ENCODE measurements around the gene KRT82.

Gene KRT82

DNA sequence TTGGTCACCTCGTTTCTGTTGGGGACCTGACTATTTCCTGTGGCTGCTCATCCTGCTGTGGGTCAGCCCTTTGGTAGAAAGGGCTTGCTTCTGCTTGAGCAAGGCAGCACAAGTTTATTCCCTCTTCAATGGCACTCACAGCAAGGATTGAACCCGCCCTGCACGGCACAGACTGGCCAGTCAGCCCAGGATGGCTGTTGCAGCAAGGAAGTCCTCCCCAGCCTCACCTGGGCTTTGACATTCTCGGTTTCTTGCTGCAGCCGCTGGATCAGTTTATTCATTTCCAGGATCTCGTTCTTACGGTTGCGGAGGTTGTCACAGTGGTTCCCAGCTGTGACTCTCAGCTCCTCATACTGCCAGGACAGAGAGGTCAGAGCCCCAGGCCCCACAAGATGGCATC is 9.5 kb downstream of the KRT82 start:
- WGBS (ENCODE audit: insufficient coverage, insufficient read length): no CpG with 5 or more reads among the region's 8 CpGs
- Histone ChIP-seq H3K4me3 (ENCODE audit: low read length) (no peak overlapping the region), H3K4me1 (ENCODE audit: control insufficient read depth, insufficient read depth, low read length) (no peaks in the 10 kb centered on the region; the same call in 1 of the 2 replicates), H3K9me3 (ENCODE audit: control insufficient read depth, insufficient read depth, low read length) (no peaks in the 10 kb centered on the region), H3K27me3 (ENCODE audit: control insufficient read depth, insufficient read depth, low read length) (no peaks in the 10 kb centered on the region), H3K36me3 (ENCODE audit: control insufficient read depth, insufficient read depth, low read length) (no peaks in the 10 kb centered on the region), H3K27ac (ENCODE audit: low read length) (no peak overlapping the region)
- no peak for DNase-seq (ENCODE audit: low read depth, low spot score)

DNA sequence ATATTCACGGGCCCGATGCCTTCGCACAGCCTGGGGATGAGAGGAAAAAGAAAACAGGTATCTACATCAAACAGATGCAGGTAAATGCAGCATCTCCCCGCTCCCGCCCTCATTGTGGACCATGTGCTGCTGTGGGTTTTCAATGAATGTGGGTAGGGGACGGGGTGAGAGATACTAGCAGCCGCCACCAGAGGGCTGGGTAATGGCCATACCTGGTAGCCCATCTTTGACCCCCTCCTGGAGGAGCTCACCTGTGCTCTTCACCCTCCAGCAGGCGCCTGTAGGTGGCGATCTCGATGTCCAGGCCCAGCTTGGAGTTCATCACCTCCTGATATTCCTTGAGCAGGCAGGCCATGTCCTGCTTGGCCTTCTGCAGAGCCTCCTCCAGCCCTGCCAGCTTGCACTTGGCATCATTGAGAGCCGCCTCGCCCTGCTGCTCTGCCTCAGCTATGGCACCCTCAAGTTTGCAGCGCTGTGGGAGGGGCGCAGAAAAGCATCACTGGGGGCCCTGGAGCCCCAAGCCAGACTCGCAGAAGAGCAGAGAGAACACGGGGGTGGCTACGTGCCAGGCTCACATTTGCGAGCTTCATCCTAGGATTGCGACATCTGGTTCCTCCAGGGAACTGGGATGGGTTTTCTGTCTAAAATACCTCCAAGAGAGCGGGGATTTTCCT is 10.2 kb downstream of the KRT82 start:
- H3K27ac ChIP-seq (ENCODE audit: low read length): no peak overlapping the region
- no CpG with 5 or more reads among the region's 20 CpGs for WGBS (ENCODE audit: insufficient coverage, insufficient read length)
- H3K27me3 ChIP-seq (ENCODE audit: control insufficient read depth, insufficient read depth, low read length): no peaks in the 10 kb centered on the region
- DNase-seq (ENCODE audit: low read depth, low spot score): peak; percentile 77
- H3K36me3 ChIP-seq (ENCODE audit: control insufficient read depth, insufficient read depth, low read length): no peaks in the 10 kb centered on the region
- H3K9me3 ChIP-seq (ENCODE audit: control insufficient read depth, insufficient read depth, low read length): no peaks in the 10 kb centered on the region
- no peak overlapping the region for H3K4me3 ChIP-seq (ENCODE audit: low read length)
- no peaks in the 10 kb centered on the region; the same call in 1 of the 2 replicates for H3K4me1 ChIP-seq (ENCODE audit: control insufficient read depth, insufficient read depth, low read length)

DNA sequence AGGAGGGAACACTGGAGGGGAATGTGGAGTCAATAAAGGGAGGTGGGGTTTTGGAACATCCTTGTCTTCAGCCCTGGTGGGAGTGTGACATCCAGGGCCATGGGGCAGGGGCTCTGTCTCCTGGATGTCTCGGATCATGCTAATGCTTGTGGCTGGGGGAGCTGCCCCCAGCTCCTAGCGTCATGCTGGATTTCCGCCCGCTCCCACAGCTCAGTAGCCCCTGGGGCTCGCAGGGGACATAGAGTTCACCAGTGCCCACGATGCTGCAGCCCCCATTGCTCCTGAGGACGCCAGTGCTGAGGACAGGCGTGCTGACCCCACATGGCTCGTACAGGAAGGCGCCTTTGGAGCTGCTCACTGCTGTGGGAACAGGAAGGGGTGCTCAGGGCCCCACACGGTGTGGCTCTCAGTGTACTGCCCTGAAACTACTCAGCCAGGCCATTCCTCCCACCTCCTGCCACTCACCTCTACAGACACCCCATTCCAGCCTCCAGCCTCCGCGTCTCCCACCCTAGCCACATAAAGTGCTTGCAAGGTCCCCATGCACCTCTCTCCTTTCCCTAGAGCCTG is 11.2 kb downstream of the KRT82 start:
- WGBS (ENCODE audit: insufficient coverage, insufficient read length): no CpG with 5 or more reads among the region's 13 CpGs
- Histone ChIP-seq H3K4me3 (ENCODE audit: low read length) (no peak overlapping the region; the same call in 1 of the 2 replicates), H3K4me1 (ENCODE audit: control insufficient read depth, insufficient read depth, low read length) (no peaks in the 10 kb centered on the region; the same call in 1 of the 2 replicates), H3K9me3 (ENCODE audit: control insufficient read depth, insufficient read depth, low read length) (no peaks in the 10 kb centered on the region), H3K27me3 (ENCODE audit: control insufficient read depth, insufficient read depth, low read length) (no peaks in the 10 kb centered on the region), H3K36me3 (ENCODE audit: control insufficient read depth, insufficient read depth, low read length) (no peaks in the 10 kb centered on the region), H3K27ac (ENCODE audit: low read length) (no peak overlapping the region)
- DNase-seq (ENCODE audit: low read depth, low spot score): no peak

DNA sequence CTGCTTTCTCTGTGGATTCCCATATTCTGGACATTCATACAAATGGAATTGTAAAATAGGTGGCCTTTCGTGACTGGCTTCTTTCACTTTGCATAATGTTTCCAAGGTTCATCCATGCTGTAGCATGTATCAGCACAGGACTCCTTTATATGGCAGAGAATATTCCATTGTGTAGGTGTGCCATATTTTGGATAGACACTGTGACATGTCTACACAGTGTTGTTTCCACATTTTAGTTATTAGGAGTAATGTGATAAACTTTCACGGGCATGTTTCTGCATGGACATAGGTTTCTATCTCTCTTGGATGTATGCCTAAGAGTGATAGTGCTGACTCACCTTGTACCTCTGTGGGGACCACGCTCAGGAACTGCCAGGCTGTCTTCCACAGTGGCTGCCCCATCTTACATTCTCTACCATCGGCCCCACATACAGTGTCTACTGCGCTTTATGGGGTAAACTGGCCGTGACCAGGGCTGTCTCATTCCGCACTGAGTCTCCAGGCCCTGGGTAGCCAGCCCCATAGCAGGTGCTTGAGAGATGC is 13.6 kb downstream of the KRT82 start:
- no CpG with 5 or more reads among the region's 7 CpGs for WGBS (ENCODE audit: insufficient coverage, insufficient read length)
- Histone ChIP-seq H3K4me1 (ENCODE audit: control insufficient read depth, insufficient read depth, low read length) (no peaks in the 10 kb centered on the region), H3K9me3 (ENCODE audit: control insufficient read depth, insufficient read depth, low read length) (no peaks in the 10 kb centered on the region), H3K27me3 (ENCODE audit: control insufficient read depth, insufficient read depth, low read length) (no peaks in the 10 kb centered on the region), H3K36me3 (ENCODE audit: control insufficient read depth, insufficient read depth, low read length) (no peaks in the 10 kb centered on the region), H3K4me3 (ENCODE audit: low read length) (no peak overlapping the region), H3K27ac (ENCODE audit: low read length) (no peak overlapping the region)
- no peak for DNase-seq (ENCODE audit: low read depth, low spot score)

DNA sequence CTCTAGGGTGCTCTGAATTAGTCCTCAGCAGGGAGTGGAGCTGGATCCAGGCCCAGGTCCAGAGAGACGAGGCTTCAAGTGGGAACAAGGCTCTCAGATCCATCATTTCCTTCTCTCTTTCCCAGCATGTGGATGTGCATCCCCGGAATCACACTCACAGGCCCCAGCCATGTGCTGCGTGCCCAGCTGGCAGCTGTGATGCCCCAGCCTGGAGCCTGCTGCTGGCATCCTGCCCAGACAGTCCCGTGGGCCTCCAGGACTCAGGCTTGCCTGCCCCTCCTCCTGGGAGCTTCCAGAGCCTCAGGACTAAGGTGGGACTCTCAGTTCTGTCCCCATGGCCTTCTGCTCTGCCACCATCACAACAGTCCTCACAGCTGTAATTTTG is 14.5 kb downstream of the KRT82 start:
- H3K4me3 ChIP-seq (ENCODE audit: low read length): no peak overlapping the region
- no peak for DNase-seq (ENCODE audit: low read depth, low spot score)
- no CpG with 5 or more reads among the region's 4 CpGs for WGBS (ENCODE audit: insufficient coverage, insufficient read length)
- H3K27me3 ChIP-seq (ENCODE audit: control insufficient read depth, insufficient read depth, low read length): no peaks in the 10 kb centered on the region
- no peaks in the 10 kb centered on the region for H3K36me3 ChIP-seq (ENCODE audit: control insufficient read depth, insufficient read depth, low read length)
- no peaks in the 10 kb centered on the region for H3K9me3 ChIP-seq (ENCODE audit: control insufficient read depth, insufficient read depth, low read length)
- H3K4me1 ChIP-seq (ENCODE audit: control insufficient read depth, insufficient read depth, low read length): no peaks in the 10 kb centered on the region
- no peak overlapping the region for H3K27ac ChIP-seq (ENCODE audit: low read length)

DNA sequence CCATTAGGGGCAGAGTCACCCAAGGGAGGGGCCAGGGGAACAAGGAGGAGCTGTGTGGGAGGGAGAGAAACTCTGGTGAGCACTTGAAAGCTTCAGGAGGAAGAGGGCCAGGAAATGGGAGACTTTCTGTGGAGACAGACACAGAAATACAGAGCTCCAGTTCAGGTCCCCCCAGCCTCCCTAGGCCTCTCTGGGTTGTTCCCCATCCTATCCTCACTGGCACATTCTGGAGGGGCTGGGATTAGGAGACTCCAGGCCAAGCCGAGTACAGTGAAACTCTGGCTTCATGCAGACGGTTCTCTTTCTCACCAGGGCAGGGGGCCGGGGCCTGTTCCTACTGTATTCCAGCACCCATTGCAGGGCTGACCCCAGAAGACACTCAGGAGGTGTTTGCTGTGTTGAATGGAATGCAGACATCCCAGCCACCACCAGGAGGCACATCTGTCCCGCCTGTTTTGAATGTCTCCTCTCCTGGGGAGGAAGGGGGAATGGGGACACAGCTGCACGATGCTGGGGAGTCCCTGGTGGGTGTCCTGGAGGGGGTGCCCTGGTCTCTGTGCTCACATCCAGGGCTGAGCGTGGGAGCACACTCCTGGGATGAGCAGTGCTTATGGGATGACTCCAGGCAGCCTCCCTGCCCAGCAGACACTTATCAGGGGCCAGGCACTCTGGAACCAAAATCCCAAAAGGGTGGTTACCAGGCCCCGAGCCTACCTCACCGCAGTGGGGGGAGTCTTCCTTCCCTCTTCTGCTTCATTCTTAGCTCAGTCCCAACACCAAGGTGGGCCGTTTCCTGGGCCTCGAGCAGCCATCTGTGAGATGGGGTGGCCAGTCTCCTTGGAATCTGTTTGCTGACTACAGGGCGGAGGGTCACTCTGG is 15.2 kb downstream of the KRT82 start:
- Histone ChIP-seq H3K27me3 (ENCODE audit: control insufficient read depth, insufficient read depth, low read length) (no peaks in the 10 kb centered on the region), H3K9me3 (ENCODE audit: control insufficient read depth, insufficient read depth, low read length) (no peaks in the 10 kb centered on the region), H3K27ac (ENCODE audit: low read length) (no peak overlapping the region), H3K4me3 (ENCODE audit: low read length) (no peak overlapping the region), H3K4me1 (ENCODE audit: control insufficient read depth, insufficient read depth, low read length) (no peaks in the 10 kb centered on the region), H3K36me3 (ENCODE audit: control insufficient read depth, insufficient read depth, low read length) (no peaks in the 10 kb centered on the region)
- peak; percentile 20 for DNase-seq (ENCODE audit: low read depth, low spot score)
- no CpG with 5 or more reads among the region's 11 CpGs for WGBS (ENCODE audit: insufficient coverage, insufficient read length)

DNA sequence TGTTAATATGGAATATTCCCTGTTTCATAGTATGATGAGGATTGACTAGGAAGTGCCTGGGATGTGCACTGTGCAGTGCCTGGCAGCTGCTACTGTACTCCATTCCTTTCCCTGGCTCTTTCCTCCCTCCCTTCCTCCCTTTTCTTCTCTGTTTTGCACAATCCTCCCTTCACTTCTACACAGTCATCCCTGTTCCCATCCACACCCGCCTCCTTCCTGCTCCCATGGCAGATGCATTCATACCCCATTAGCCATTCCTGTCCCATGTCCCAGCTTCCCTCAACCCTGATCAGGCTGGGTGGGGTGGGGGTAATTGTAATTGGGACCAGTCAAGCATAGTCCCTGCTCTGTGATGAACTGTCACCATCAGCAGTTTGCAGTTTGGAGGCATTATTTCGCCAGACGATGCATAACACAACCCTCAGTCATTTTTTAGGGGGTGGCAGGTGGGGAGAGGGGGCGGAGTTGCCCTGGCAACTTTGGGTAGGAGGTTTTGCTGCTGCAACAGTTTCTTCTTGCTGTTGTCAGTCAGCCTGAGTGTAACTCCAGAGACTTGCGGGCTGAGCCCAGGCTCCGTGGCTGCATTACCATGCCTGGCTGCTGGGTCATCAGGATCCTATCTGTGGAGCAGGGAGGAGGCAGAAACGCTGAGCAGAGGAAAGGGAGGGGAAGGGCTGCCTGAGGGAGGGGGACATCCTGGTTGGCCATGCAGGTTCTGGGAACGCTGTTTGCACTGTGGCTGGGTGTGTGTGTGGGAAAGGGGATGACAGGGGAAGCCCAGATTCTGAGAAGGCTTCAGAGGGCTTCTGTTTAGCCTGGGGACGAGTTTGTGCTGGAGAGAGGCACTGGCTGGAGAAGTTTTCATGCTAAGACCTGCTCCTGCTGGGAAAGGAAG is 16.6 kb downstream of the KRT82 start:
- no peaks in the 10 kb centered on the region for H3K36me3 ChIP-seq (ENCODE audit: control insufficient read depth, insufficient read depth, low read length)
- no peak overlapping the region for H3K27ac ChIP-seq (ENCODE audit: low read length)
- H3K4me3 ChIP-seq (ENCODE audit: low read length): no peak overlapping the region; the same call in 1 of the 2 replicates

DNA sequence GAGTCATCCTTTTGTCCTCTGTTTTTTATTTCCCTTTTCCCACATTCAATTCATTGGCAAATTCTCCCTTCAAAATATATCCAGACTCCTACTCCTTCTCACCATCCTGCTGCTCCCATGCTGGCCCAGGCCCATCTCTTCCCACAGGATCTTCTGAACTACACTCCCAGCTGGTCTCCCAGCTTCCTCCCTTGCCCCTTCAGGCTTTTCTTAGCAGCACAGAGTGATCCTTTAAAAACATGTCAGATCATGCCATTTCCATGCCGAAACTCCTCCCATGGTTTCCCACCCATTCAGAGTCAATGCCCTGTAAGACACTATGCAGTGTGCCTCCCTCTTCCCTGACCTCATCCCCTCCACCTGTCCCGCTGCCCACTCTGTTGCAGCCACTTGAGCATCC is 18.3 kb downstream of the KRT82 start:
- no peaks in the 10 kb centered on the region for H3K4me1 ChIP-seq (ENCODE audit: control insufficient read depth, insufficient read depth, low read length)
- no CpG with 5 or more reads among the region's 2 CpGs for WGBS (ENCODE audit: insufficient coverage, insufficient read length)
- no peak overlapping the region for H3K4me3 ChIP-seq (ENCODE audit: low read length)
- DNase-seq (ENCODE audit: low read depth, low spot score): no peak
- no peaks in the 10 kb centered on the region for H3K36me3 ChIP-seq (ENCODE audit: control insufficient read depth, insufficient read depth, low read length)
- no peak overlapping the region for H3K27ac ChIP-seq (ENCODE audit: low read length)
- H3K9me3 ChIP-seq (ENCODE audit: control insufficient read depth, insufficient read depth, low read length): no peaks in the 10 kb centered on the region
- H3K27me3 ChIP-seq (ENCODE audit: control insufficient read depth, insufficient read depth, low read length): no peaks in the 10 kb centered on the region

More for the DNA sequence above, 16.6 kb downstream of the KRT82 start:
- WGBS (ENCODE audit: insufficient coverage, insufficient read length): no CpG with 5 or more reads among the region's 9 CpGs
- Histone ChIP-seq H3K4me1 (ENCODE audit: control insufficient read depth, insufficient read depth, low read length) (no peaks in the 10 kb centered on the region), H3K27me3 (ENCODE audit: control insufficient read depth, insufficient read depth, low read length) (no peaks in the 10 kb centered on the region), H3K9me3 (ENCODE audit: control insufficient read depth, insufficient read depth, low read length) (no peaks in the 10 kb centered on the region)
- no peak for DNase-seq (ENCODE audit: low read depth, low spot score)

DNA sequence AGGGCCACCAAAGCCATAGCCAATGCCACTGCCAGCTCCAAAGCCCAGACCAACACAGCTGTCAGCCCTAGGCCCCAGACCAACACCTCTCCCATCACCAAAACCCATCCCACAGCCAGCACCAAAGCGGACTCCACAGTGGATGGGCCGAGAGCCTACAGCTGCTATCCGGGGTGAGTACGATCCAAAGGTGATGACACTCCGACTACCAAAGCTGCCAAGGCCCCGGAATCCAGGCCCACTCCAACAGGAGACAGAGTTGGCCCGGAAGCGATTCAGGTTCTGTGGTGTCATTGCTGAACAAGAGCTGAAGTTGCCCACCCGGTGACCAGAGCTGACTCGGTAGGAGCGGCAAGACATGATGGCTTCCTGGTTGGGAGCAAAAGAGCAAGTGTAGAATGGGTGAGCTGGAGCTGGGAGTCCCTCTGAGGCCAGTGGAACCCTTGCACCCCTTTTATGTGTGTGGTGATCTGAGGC is 20.9 kb downstream of the KRT82 start, which contains the start of gene KRT84:
Gene KRT84, minus strand, starts transcription at position 427 of the 477 bp plus-strand sequence. Its CDS starts 67 bp downstream, at position 360.
- Histone ChIP-seq H3K27ac (ENCODE audit: low read length) (no peak within 1 kb of the TSS), H3K27me3 (ENCODE audit: control insufficient read depth, insufficient read depth, low read length) (no peaks in the 10 kb centered on the region), H3K36me3 (ENCODE audit: control insufficient read depth, insufficient read depth, low read length) (no peaks in the 10 kb centered on the region), H3K9me3 (ENCODE audit: control insufficient read depth, insufficient read depth, low read length) (no peaks in the 10 kb centered on the region), H3K4me1 (ENCODE audit: control insufficient read depth, insufficient read depth, low read length) (no peaks in the 10 kb centered on the region), H3K4me3 (ENCODE audit: low read length) (no peak within 1 kb of the TSS)
- no CpG with 5 or more reads among the region's 11 CpGs for WGBS (ENCODE audit: insufficient coverage, insufficient read length)
- DNase-seq (ENCODE audit: low read depth, low spot score): no peak
